GM18520 (cell line): Measurements from ENCODE around the gene VAMP1.
"Not testable (repeated sequence)": the region's sequence is repeated elsewhere in the genome, so short reads cannot be mapped to it uniquely, and the experiment has no call there.

Experiments
- ATAC-seq: cut with Tn5 transposase; IDR thresholded peaks from one replicate; pipeline ENCODE4 v1.9.1; 2021; ENCODE audit not compliant: unreplicated experiment

Gene VAMP1

GRCh38 chr12:6451348-6452244, 18.9 kb downstream of the VAMP1 start, which contains the start of gene TAPBPL:
Gene TAPBPL (plus strand): TSS chr12:6452042. CDS start chr12:6452249, 207 bp downstream.
- ATAC-seq, result peak; percentile 34

GRCh38 chr12:6450869-6451347, 19.6 kb downstream of the VAMP1 start:
- ATAC-seq, result peak; percentile 2

- ATAC-seq, result no peak
These were observed 20.2 kb downstream of the VAMP1 start for GRCh38 chr12:6450091-6450868.

GRCh38 chr12:6444704-6445688, 25.5 kb downstream of the VAMP1 start, which contains the start of gene CD27:
Gene CD27 (plus strand): TSS chr12:6444955. CDS start chr12:6445096, 141 bp downstream.
- ATAC-seq, result no peak

- no peak for ATAC-seq
These were observed 26.4 kb downstream of the VAMP1 start for GRCh38 chr12:6444031-6444430.

- ATAC-seq, result no peak
These were observed 27.0 kb downstream of the VAMP1 start for GRCh38 chr12:6443361-6443983.

- ATAC-seq, result no peak
These were observed 27.6 kb downstream of the VAMP1 start for GRCh38 chr12:6442836-6443235.

GRCh38 chr12:6440391-6440790, 30.1 kb downstream of the VAMP1 start:
- ATAC-seq, result no peak

GRCh38 chr12:6438345-6438744, 32.1 kb downstream of the VAMP1 start:
- ATAC-seq, result no peak

GRCh38 chr12:6437586-6437985, 32.9 kb downstream of the VAMP1 start:
- no peak for ATAC-seq

GRCh38 chr12:6435961-6436715, 34.3 kb downstream of the VAMP1 start:
- no peak for ATAC-seq

GRCh38 chr12:6434205-6435140, 36.0 kb downstream of the VAMP1 start:
- ATAC-seq, result no peak

GRCh38 chr12:6432991-6433390, 37.5 kb downstream of the VAMP1 start:
- no peak for ATAC-seq

GRCh38 chr12:6430124-6430989, 40.1 kb downstream of the VAMP1 start:
- ATAC-seq, result no peak

- no peak for ATAC-seq
These were observed 42.2 kb downstream of the VAMP1 start for GRCh38 chr12:6428326-6428725.

- ATAC-seq, result not testable (repeated sequence)
These were observed 42.7 kb downstream of the VAMP1 start for GRCh38 chr12:6427796-6428195.
